SHP77 treated with DMSO at 0.1 percent for 48 hours (cell line): ENCODE results near the gene NFASC.

ENCODE experiments used
- DNase-seq: peaks from one replicate; lab custom pipeline; 2025; lab: John Stamatoyannopoulos, UW

The NFASC gene

GRCh38 chr1:204959836-204960235 lies 89.2 kb downstream of the NFASC start:
- DNase-seq = no peak

DNA sequence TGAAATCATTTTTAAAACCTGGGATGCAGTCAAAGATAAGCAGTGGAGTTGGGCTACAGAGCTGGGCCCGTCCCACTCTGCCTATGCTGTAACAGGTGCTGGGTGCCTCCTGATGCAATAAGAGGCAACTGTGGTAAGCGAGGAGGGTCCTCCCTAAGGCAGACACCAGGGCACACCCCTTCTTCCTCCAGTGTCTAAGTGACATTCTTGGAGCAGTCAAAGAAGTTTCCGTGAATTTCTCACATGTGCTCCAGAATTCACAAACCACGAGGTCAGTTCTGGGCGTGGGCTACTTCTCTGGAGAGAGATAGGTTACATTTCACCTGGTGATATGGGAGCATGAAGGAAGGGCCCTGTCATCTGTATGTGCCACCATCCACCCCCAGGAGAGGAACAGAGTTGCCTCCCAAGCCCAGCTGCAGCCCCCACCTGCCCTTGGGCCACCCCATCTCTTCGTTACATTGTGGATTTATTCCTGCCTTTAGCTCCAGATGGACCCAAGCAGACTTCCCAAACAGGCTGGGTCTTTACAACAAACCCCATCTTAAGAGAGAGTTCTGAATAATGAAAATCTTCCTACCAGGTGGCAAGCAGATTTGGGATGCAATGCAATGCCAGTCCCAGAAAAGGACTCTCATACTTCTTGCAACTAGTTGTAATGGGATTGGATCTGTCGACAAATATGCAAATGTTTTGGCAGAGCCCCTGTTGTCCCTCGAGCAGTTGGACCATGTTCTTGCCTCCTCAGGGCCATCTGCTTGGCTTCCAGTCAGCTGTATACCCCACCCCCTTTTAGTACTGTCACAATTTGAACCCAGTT lies 89.9 kb downstream of the NFASC start:
- DNase-seq = no peak

GRCh38 chr1:204961765-204962419 lies 91.2 kb downstream of the NFASC start:
- no peak for DNase-seq

DNA sequence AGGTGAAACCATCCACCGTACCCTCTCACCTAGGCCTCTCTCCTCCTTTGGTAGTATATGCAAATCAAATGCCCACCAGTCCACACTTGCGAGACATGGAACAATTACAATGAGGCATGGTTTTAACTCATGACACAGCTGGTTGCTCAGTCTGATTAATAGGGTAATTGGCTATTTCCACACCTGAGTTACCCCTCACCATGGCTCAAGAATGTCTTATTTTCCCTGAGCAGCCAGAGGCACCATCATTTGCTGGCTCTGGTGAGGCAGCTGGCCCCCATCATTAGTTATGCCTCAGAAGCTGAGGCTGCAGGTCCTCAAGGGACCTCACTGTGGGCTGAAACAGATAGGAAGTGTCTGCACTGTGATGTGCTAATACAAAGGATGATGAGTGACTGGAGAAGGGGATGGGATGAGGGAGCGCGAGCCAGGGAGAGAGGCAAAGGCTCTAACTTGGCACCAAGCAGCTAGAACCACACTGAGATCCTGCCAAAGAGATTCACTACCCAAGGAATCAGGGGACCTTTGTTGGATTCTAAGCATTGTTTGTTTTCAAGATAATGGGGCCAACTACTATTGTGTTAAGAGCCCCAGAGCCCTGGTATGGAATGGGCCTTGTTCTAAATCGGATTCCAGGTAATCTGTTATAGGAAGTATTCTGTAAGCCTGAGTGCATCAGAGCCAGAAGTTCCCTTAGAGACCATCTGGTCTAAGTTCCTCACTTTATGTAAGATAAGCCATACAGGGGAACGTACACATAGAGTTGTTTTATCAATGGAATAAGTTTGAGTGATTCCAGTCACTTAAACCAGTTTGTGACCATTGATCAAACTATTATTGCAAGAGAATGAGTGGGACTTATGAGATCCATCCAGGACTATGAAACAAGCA lies 92.3 kb downstream of the NFASC start:
- no peak for DNase-seq

GRCh38 chr1:204967451-204967850 lies 96.8 kb downstream of the NFASC start:
- DNase-seq = no peak

GRCh38 chr1:204968135-204968534 lies 97.5 kb downstream of the NFASC start:
- no peak for DNase-seq

- no peak for DNase-seq
Observed at GRCh38 chr1:204968951-204969350, 98.3 kb downstream of the NFASC start.

GRCh38 chr1:204970937-204971336 lies 100.3 kb downstream of the NFASC start:
- DNase-seq = no peak

GRCh38 chr1:204971517-204972336 lies 101.1 kb downstream of the NFASC start:
- DNase-seq = no peak

DNA sequence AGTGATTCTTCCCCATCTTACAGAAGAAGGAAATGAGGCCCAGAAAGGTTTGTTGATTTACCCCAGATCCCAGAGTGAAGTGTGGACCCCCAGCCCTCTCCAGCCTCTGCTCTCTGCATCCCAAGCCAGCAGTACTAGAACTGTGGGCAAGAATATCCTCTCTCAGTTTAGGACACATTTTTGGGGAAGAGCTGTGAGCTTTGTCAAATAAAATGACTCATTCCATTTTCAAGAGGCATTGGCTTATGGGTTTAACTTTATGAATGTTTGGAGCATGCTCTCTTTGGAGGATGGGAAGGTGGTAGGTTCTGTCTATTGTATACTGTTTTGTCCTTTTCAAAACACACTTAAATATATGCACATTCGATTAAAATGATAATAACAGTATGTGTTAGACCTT lies 101.8 kb downstream of the NFASC start:
- DNase-seq = no peak

DNA sequence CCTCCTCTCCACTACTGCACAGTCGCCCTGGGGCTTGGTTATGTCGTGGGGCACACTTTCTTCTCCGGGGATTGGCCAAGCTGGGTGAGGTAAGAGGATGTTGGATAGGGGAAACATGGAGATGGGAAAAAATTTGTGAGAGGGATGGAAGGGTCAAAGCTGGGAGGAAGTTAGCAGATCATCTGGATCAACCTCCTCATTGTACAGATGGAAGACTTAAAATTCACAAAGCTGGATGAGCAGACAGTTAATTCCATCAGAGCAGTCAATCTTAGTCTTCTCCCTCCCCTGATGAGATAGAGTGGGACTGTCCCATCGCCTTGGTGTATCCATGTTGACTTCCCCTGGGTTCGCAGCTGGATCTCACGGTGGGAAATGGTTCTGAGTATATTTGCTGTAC lies 102.8 kb downstream of the NFASC start:
- DNase-seq = no peak

DNA sequence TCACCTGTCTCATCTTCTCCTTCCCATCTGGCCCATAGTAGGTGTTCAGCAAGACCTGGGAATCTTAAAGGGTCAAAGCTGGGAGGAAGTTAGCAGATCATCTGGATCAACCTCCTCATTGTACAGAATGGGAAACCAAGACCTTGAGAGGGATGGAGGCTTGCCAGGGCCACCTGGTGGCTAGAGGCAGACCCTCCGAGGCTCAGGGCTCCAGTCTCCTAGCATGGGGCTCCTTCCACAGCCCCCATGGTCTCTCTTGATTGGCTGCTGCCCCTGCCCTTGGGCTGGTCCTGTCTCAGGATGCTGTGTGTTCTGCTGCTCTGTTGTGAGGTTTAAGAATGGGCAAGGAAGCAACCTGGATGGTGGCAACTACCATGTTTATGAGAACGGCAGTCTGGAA lies 103.7 kb downstream of the NFASC start:
- no peak for DNase-seq

GRCh38 chr1:204975021-204975420 lies 104.4 kb downstream of the NFASC start:
- DNase-seq = no peak

DNA sequence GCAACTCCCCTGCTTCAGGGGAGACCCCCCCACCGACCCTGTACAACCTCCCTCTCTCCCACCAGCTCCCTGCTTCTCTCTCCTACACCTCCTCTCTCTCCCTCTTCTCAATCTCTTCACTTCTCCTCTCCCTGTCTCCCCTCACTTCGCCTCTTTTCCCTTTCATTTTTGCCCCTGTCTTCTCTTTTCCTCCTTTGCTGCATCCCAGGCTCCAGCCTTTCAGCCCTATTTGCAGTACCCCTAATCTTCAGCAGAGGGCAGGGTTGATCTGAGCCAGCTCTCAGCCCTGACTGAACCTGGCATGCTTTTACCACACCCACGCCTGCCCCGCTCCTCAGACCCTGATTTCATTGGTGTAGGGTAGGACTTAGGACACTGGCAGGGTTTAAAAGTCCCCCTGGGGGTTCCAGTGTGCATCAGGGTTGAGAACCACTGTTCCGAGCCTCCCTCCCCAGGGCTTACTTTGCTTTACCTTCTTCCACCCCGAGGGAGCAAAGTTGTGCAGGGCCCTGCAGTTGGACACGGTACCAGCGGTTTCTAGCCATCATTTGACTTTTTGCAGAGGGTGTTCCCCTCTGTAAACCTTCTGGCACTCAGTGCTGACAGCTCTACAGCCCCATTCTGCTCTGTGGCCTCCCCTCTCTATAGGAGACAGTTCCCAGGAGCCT lies 105.0 kb downstream of the NFASC start:
- DNase-seq = no peak

GRCh38 chr1:204976646-204977045 lies 106.0 kb downstream of the NFASC start:
- DNase-seq = no peak

GRCh38 chr1:204977318-204977717 lies 106.7 kb downstream of the NFASC start:
- no peak for DNase-seq

GRCh38 chr1:204978782-204979181 lies 108.1 kb downstream of the NFASC start:
- DNase-seq = no peak

- no peak for DNase-seq
Observed at GRCh38 chr1:204979306-204979705, 108.6 kb downstream of the NFASC start.

DNA sequence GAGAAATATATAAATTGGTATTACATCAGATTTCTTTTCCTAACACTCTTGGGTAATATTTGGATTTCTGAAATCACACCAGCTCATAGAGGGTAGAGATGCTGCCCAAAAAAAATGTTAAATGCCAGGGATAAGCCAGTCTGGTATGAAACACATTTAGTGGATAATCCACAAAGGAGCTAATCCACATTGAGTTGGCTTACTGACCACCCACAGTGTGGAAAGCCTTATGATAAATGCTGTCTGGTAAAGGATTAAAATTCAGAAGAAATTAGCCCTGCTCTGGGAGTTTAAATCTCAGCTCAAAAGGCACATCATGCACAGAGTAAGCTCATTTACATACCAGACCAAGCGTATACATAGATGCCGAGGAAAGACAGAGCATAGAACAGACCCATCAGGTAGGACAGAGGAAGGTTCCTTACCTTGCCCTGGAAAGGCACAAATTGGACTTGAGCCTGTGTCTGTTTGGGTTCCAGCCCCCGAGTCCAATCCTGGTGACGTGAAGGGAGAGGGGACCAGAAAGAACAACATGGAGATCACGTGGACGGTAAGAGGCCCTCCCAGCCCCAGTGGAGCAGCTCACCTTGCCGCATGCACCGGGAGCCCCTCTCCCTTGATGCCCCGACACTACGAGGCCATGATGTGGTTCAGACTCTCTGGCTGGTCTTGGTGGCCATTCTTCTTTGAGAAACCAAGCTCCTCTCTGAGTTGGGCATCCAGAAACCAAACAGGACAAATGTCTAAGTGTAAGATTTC lies 109.4 kb downstream of the NFASC start:
- DNase-seq = no peak

GRCh38 chr1:204980840-204981405 lies 110.3 kb downstream of the NFASC start:
- no peak for DNase-seq
